T-helper 22 cell (primary cell): ENCODE results near the gene ELK4.

ENCODE experiments used
- DNase-seq: peaks from one replicate; pipeline ENCODE4 v3.0.0-alpha.2; 2020; ENCODE audit warnings: low read depth

Gene ELK4

DNA sequence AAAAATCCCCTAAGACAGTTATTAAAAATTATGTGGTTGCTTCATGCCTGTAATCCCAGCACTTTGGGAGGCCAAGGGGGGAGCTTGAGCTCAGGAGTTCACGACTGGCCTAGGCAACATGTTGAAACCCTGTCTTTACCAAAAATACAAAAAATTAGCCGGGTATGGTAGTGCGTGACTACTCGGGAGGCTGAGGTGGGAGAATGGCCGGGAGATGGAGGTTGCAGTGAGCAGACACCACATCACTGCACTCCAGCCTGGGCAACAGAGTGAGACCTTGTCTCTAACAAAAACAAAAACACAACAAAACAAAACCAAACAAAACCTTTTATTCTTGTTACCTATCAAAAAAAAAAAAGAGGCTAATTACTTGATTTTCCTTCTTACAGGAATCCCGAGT lies 2.1 kb downstream of the ELK4 start:
- no peak for DNase-seq

- DNase-seq, result no peak
Measured at GRCh38 chr1:205627956-205628355, 3.9 kb downstream of the ELK4 start.

DNA sequence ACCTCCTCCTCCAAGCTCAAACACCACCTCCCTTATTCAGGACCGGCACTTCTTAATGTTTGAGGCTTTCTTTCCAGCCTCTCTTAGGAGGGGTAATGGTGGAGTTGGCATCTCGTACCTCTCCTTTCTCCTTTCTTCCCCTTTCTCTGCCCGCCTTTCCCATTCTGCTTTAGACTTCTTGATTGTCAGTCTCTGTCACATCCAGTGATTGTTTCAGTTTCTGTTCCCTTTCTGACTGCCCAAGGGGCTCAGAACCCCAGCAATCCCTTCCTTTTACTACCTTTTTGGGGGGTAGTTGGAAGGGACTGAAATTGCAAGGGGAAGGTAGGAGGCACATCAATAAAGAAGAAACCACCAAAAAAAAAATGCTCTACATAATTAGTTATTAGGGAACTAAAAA lies 5.6 kb downstream of the ELK4 start:
- no peak for DNase-seq

- DNase-seq, result no peak
Measured at GRCh38 chr1:205623646-205624045, 8.2 kb downstream of the ELK4 start.

GRCh38 chr1:205620269-205620668 lies 11.5 kb downstream of the ELK4 start:
- DNase-seq, result no peak

GRCh38 chr1:205619376-205619775 lies 12.4 kb downstream of the ELK4 start:
- no peak for DNase-seq

DNA sequence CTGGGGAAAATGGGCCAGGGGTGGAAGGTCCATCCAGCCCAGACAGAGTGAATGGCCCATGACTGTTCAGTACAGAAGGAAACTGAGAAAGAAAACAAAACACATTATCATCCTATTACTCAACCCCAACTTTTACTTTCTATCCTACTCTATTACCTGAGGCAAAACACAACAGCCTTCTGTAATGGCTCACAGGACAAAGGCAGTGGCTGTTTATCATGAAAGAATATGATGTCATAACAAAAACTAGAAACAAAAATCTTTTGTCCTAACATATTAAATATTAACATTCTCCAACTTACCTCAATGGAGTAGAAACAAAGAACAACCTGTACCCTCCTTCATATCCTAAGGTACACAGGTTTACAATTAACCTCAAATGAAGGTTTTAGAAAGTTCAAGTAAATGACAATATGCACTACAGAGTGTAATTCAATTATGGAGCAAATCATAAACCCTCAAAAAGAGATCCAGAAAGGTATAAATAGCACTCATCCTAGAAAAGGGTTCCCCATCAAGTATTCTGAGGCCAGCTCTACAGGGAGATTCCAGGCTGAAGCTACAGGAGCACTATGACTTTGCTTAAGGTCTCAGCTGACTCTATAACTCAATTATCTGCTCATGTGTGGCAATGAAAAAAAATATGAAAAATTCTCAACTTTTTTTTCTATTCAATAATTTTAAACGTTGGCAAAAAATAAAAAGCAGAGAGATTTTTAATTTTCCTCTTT lies 15.1 kb downstream of the ELK4 start:
- no peak for DNase-seq

DNA sequence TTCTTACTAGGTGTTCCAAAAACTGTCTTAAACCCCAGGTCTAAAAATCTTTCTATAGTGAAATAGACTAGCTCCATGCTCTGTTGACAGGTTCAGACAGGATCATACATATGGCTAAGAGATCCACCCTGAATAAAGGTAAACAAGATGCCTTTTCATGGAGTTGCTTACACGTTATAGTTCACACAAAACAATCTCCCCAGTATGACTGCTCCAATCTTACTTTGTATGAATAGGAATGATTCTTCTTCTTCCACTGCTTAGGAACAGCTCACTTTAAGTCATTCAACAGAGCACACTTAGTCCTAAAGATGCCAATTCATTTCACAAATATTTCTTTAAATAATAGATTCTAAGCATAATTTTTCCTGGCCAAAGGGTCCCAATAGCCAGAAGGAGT lies 16.0 kb downstream of the ELK4 start:
- no peak for DNase-seq

DNA sequence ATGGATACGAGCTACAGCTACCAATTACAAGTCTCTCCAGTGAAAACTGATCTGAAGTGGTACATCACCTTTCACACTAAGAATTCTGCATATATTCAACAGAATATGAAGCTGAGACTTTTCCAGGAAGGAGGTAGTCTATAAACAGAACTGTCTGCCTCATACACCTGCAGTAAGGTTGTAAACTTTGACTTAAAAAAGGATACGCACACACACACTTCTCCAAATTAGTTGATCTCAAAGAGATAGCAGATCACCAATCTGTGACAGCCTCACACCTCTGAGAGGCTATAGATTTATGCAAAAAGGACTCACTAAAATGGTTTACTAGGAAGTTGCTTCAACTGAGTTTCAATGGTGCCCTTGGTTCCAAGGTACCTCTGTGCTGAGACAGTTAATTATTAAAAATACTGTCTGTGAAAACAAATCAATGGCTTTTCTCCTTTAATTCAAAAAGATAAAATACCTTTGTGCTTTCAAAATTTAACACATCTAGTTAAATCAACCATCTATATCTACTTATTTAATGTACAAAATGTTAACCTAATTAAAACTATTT lies 17.9 kb downstream of the ELK4 start:
- no peak for DNase-seq

DNA sequence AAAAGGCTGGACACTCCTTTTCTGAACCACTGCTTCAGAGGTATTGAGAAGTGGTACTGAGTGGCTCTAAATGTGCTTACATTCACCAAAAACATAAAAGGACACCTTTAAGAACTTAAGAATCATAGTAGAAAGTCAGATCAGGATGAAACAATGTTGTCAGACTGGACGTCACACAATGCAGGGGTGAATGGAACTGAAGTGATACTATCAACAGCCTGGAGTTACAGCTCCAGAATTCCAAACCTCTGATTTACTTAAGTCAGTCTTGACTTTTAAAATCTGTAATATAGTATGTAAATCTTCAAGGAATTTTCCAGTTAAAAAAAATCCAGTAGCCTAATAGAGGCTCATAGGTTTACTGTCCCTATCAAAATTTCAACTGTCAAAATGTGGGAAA lies 19.3 kb downstream of the ELK4 start:
- no peak for DNase-seq

DNA sequence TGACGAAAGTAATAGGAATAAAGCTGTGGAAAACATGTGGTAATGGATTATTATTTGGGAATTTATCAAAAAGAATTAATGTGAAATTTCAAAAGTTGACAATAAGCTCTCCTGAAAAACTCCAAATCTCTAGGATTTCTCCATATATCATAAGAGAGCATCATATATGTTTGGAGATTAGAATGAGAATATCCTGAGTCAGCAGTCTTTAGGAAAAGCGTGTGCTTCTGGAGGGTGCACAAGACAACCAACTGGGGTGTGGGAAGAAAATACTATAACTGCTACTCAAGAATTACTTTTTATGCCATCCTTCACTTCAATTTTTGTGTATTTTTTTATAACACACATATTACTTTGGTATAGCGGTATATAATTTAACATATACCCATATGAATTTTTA lies 19.7 kb downstream of the ELK4 start:
- DNase-seq, result no peak

DNA sequence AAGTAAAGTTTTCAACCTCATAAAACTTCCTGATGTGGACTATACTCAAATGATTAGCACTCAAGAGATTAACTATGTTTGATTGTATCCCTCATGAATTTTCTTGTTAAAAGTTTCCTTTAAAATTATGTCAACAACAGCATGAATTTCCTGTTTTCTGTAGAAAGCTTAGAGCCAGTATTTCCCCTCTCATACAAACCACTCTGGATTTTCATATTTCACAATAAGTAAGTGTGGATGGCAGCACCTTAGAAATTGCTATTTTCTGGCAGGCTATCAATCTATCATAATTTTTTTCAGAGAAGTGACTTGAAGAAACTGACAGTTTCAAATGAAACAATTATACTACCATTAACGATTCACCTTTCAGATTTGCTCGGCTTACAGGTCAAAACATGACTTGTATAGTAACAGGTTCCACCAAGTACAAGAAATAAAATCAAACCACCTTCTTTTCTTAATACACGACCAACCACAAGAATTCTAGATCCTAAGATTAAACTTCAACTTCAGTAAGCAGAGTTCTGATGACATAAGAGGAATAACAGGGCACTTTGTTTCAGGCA lies 20.8 kb downstream of the ELK4 start:
- DNase-seq, result no peak

- no peak for DNase-seq
Measured at GRCh38 chr1:205610036-205610435, 21.8 kb downstream of the ELK4 start.

DNA sequence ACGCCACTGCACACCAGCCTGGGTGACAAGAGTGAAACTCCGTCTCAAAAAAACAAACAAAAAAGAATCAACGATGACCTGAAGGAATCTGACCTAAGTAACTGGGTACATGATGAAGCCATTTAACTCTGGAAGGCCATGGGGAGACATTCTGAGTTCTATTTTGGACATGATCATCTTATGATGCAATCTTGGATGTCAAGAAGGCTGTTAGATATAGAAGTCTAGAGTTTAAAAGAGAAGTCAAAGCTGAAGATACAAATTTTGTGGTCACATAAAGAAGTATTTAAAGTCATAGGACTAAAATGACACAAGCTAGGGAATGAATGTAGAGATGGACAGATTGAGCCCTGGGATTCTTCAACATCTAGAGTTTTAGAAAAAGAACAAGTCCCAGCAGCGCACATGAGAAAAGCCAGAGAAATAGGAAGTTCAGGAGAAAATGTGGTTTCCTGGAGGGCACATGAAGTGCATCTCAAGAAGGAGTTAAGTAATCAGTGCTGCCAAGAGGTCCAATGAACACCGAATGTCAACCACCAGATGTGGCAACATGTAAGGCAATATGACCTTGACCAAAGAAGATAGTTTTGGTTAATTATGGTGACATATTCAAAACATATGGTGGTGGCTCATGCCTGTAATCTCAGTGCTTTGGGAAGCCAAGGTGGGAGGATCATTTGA lies 26.8 kb downstream of the ELK4 start:
- no peak for DNase-seq

DNA sequence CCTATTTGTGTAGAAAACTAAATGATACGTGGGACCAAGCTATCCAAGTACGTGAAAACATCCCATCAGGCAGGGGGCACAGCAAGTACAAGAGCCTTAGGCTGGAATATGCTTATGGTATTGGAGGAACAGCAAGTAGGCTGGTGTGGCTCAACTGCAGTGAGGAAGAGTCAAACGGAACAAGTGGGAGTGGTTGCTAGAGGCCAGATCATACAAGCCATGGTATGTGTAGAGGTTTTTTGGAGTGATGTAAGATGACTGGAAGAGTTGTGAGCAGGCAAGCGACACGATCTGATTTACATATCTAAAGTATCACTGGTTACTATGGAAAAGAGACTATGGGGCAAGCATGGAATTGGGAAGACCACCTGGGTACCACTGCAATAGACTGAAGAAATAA lies 27.8 kb downstream of the ELK4 start:
- DNase-seq, result no peak

- no peak for DNase-seq
Measured at GRCh38 chr1:205601205-205601604, 30.6 kb downstream of the ELK4 start.

GRCh38 chr1:205600085-205600484 lies 31.7 kb downstream of the ELK4 start:
- DNase-seq, result no peak

GRCh38 chr1:205599669-205600042 lies 32.2 kb downstream of the ELK4 start:
- no peak for DNase-seq

- DNase-seq, result no peak
Measured at GRCh38 chr1:205598841-205599668, 32.8 kb downstream of the ELK4 start.

DNA sequence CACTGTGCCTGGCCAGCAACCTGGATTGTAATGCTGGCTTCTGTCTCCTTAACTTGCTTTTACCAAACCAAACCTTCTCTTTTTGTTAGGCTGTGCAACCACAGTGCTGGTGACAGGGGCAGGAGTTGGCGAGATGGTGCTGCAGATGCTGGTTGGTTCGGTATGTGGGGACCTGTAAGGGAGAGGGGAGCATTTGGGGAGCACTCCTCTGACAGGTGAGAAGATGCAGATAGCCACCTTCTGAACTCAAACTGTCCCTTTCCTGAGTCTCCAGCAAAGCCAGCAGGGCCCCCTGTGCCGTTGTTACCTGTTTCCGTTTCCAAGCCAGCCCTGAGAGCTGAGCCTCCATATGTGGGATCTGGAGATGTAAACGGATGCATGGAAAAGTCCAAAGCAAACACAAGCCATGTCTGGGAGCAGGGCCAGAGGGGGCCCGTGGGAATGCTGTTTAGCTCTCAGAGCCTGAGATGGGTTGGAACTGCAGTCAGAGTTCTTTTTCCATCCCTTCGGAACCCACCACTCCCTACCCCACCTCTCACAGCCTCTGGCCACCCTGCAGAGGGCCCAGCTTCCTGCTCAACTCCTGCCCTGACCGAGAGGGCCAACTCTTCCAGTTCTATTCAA lies 34.0 kb downstream of the ELK4 start:
- DNase-seq, result no peak

- DNase-seq, result no peak
Measured at GRCh38 chr1:205596876-205597275, 34.9 kb downstream of the ELK4 start.

GRCh38 chr1:205595861-205596260 lies 36.0 kb downstream of the ELK4 start:
- DNase-seq, result no peak
